Measurements from ENCODE around the gene PLXNA4. TPM values are rescaled to one million over a fixed set of nuclear protein-coding genes. Genes with fewer than 3 reads are reported as not detected.

PLXNA4 gene
- total and polyA plus RNA-seq, 2 donors = 1.6 to 6.5 TPM

DNA sequence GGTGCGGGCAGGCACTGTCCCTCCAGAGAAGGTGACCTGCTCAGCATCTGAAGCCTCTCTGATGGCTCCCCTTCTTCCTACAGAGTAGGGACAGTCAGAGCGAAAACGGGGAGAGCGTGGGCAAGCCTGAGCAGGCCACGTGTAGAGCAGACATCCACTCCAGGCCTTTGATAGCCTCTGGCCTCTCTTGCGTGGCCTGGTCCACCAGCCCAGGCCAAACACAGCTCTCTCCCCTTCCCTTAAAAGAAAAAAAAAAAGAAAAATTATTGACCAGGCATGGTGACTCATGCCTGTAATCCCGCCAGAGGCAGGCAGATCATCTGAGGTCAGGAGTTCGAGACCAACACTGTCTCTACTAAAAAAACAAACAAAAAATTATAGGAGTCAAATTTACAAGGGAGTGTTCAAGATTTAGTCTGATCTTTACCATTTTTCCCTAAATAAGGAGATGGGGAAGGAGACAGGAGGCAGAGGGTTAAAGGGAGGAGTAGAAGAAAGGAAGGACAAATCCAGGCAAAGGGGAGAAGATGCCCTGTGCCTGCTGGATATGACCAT, 84.8 kb downstream of the PLXNA4 start:
- H3K4me1 ChIP-seq (ENCODE audit: insufficient read depth) = no peaks in the 10 kb centered on the region
- no peak overlapping the region for H3K27ac ChIP-seq (ENCODE audit: low read depth)
- DNase-seq (ENCODE audit: extremely low spot score) = no peak
- WGBS = 83% methylated on average over 8 of the region's 8 CpGs
- no peak overlapping the region for H3K4me3 ChIP-seq (ENCODE audit: low read depth, low read length)
- no peaks in the 10 kb centered on the region for H3K36me3 ChIP-seq (ENCODE audit: insufficient read depth)

DNA sequence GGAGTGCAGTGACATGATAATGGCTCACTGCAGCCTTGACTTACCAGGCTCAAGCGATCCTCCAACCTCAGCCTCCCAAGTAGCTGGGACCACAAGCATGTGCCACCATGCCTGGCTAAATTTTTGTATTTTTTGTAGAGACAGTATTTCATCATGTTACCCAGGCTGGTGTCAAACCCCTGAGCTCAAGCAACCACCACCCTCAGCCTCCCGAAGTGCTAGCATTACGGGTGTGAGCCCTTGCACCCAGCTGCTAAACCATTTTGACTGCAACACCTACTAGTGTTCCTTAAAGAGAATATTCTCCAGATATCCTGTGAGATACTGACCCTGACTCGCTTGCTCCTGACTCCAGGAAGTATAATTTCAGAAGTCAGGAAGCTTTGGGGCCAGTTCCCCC, 85.8 kb downstream of the PLXNA4 start:
- Histone ChIP-seq H3K27ac (ENCODE audit: low read depth) (no peak overlapping the region), H3K4me1 (ENCODE audit: insufficient read depth) (no peaks in the 10 kb centered on the region), H3K4me3 (ENCODE audit: low read depth, low read length) (no peak overlapping the region), H3K36me3 (ENCODE audit: insufficient read depth) (no peaks in the 10 kb centered on the region)
- WGBS = 80% methylated on average over 4 of the region's 4 CpGs
- DNase-seq (ENCODE audit: extremely low spot score) = no peak

DNA sequence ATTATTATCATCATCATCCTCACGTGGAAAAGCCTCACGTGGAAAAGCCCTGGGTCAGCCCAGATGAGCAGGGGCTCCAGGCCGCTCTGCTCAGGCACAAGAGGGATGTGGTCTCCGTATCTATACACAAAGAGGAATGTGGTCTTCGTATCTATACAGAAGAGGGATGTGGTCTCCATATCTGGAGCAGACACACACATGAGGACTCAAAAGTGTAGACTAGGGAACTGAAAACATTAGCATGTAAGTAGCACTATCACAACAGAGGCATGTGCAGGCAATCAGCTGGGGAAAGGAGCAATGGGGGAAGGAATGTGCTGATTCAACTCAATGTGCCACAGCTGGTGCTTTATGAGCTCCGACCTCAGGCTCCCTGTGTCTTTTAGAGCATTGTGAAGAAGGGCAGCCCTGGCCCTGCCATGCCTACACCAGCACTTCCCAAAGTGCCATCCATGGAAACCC, 86.5 kb downstream of the PLXNA4 start:
- H3K4me3 ChIP-seq (ENCODE audit: low read depth, low read length) = no peak overlapping the region
- 87% methylated on average over 6 of the region's 6 CpGs for WGBS
- no peaks in the 10 kb centered on the region for H3K4me1 ChIP-seq (ENCODE audit: insufficient read depth)
- H3K36me3 ChIP-seq (ENCODE audit: insufficient read depth) = no peaks in the 10 kb centered on the region
- no peak for DNase-seq (ENCODE audit: extremely low spot score)
- H3K27ac ChIP-seq (ENCODE audit: low read depth) = no peak overlapping the region

DNA sequence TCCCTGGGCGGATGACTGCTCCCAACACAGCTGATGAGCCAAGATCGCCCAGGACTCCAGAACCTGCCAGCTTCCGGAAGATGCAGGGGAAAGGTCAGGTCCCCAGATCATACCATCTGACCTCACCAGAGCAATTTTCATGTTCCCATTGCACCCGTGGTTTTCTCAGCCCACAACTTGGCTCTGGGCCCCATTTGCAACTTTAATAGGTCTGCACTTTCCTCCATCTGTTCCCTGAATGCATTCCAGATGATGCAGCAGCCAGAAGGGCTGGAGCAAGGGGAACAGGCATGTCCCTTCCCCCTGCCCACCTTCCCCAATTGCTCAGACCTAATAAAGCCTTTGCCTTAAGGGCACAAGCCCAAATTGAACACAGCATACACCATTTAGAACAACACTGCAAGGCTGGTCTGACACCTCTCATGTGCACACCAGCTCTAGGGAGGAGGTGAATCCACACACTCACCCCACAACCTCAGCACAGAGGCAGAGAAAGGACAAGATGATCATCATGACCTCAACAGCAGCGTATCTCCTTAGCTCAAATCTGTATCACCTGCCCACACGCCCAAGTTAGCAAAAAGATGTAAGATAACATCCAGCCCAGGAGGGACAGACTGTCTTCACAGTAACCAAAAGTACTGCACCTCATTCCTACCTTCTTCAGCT, 87.5 kb downstream of the PLXNA4 start:
- H3K36me3 ChIP-seq (ENCODE audit: insufficient read depth) = no peaks in the 10 kb centered on the region
- H3K27ac ChIP-seq (ENCODE audit: low read depth) = no peak overlapping the region
- no peak for DNase-seq (ENCODE audit: extremely low spot score)
- H3K4me1 ChIP-seq (ENCODE audit: insufficient read depth) = no peaks in the 10 kb centered on the region
- WGBS = 77% methylated on average over 6 of the region's 6 CpGs
- no peak overlapping the region for H3K4me3 ChIP-seq (ENCODE audit: low read depth, low read length)

DNA sequence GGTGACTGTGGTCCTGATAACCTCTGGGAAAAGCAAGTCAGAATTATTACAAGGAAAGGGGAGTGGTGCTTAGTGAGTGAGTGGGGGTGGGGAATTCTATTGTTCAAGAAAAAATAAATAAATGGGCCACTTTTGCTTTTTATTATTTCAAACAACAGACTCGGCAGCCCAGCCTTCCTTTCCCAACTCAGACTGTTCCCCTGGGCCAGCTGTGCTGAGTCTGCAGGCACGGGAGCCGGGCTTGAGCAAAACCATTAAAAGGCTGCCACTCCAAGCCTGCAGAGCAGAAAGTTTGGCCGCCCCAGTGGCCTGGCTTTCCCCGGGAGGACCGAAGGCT, 90.0 kb downstream of the PLXNA4 start:
- DNase-seq (ENCODE audit: extremely low spot score) = no peak
- Histone ChIP-seq H3K4me1 (ENCODE audit: insufficient read depth) (no peaks in the 10 kb centered on the region), H3K27ac (ENCODE audit: low read depth) (no peak overlapping the region), H3K4me3 (ENCODE audit: low read depth, low read length) (no peak overlapping the region), H3K36me3 (ENCODE audit: insufficient read depth) (no peaks in the 10 kb centered on the region)
- WGBS = 28% methylated on average over 6 of the region's 6 CpGs

DNA sequence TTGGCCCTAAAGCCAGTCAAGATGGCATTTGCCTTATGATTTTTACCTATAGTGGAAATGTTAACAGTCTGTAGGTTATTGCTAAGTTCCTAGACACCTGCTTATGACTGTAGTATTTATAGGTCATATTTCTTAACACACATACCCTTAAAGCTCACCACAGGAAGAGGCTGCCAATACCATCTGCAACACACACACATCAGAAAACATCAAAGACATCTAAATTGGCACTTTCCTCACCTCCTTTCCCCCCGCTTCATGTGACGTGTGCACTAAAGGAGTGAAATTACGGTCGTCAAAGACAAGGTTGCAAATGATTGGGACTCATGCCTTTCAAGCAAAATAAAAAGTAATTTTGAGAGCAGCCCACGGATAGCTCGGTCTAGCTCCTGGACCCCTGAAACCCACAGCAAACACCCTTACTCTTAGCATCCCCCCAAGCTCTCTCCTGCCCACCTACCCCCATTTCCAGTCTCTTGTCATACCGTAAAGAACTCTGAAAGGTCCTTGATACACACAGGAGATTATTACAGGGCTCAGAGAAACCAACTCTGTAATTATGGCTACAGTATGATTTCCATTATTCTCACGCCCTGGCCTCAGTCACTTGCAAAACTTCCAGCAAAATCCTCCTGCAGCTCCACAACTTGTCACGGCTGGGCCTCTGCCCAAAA, 90.5 kb downstream of the PLXNA4 start:
- H3K27ac ChIP-seq (ENCODE audit: low read depth) = no peak overlapping the region
- DNase-seq (ENCODE audit: extremely low spot score) = no peak
- 79% methylated on average over 9 of the region's 9 CpGs for WGBS

DNA sequence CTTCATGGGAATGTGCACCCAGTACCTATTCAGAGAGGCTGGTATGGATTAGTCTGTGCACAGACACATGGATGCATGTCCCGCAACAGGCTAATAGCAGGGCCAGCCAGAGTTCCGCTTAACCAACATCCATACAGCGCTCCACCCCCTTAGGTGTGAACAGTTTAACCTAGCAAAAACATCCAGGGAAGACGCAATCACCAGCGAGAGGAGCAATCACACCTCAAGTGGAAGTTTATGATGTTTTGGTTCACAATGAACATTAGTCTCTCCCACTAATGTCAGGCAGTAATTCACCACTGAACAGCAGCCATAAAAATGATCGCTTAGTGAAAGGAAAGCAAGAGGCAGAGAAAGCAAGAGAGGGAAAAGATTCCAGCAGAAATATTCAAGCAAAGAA, 91.1 kb downstream of the PLXNA4 start:
- Histone ChIP-seq H3K27ac (ENCODE audit: low read depth) (no peak overlapping the region), H3K4me1 (ENCODE audit: insufficient read depth) (no peaks in the 10 kb centered on the region), H3K36me3 (ENCODE audit: insufficient read depth) (no peaks in the 10 kb centered on the region), H3K4me3 (ENCODE audit: low read depth, low read length) (no peak overlapping the region)
- WGBS = 74% methylated on average over 6 of the region's 6 CpGs
- DNase-seq (ENCODE audit: extremely low spot score) = no peak

More for the DNA sequence above, 90.5 kb downstream of the PLXNA4 start:
- no peaks in the 10 kb centered on the region for H3K4me1 ChIP-seq (ENCODE audit: insufficient read depth)
- no peak overlapping the region for H3K4me3 ChIP-seq (ENCODE audit: low read depth, low read length)
- no peaks in the 10 kb centered on the region for H3K36me3 ChIP-seq (ENCODE audit: insufficient read depth)

DNA sequence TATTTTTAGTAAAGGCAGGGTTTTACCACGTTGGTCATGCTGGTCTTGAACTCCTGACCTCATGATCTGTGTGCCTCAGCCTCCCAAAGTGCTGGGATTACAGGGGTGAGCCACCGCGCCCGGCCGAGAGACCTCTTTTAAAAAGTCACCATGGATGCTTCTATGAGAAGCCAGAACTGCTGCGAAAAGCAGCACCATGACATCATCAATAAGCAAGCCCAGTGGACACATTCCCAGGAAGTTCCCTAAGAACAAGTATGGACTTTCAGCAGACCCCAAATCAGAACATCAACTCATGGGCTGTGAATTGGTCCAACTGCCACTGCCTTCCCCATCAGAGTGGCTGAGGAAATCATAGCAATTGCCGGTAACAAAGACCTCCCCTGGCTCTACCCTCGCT, 93.4 kb downstream of the PLXNA4 start:
- WGBS = 95% methylated on average over 8 of the region's 8 CpGs
- Histone ChIP-seq H3K4me1 (ENCODE audit: insufficient read depth) (no peaks in the 10 kb centered on the region), H3K27ac (ENCODE audit: low read depth) (no peak overlapping the region), H3K4me3 (ENCODE audit: low read depth, low read length) (no peak overlapping the region), H3K36me3 (ENCODE audit: insufficient read depth) (no peaks in the 10 kb centered on the region)
- DNase-seq (ENCODE audit: extremely low spot score) = no peak

DNA sequence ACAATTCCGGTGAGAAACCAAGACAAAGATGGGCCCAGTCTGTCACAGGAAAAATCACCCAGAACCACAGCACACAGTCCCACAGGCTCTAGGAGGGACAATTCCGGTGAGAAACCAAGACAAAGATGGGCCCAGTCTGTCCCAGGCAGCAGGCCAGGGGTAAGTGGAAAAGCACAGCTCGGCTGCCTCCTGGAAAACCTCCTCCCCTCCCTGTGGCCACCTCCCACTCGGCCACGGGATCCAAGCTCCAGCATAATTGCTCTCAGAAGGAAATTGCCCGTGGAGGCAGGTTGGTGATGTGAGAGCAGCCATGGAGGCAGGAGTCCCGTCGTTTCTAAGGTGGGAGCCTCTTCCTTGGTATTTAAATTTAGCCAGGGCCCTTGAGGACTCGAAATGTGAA, 95.7 kb downstream of the PLXNA4 start:
- Histone ChIP-seq H3K36me3 (ENCODE audit: insufficient read depth) (no peaks in the 10 kb centered on the region), H3K4me1 (ENCODE audit: insufficient read depth) (no peaks in the 10 kb centered on the region), H3K4me3 (ENCODE audit: low read depth, low read length) (no peak overlapping the region), H3K27ac (ENCODE audit: low read depth) (no peak overlapping the region)
- DNase-seq (ENCODE audit: extremely low spot score) = no peak
- WGBS = 68% methylated on average over 9 of the region's 9 CpGs

DNA sequence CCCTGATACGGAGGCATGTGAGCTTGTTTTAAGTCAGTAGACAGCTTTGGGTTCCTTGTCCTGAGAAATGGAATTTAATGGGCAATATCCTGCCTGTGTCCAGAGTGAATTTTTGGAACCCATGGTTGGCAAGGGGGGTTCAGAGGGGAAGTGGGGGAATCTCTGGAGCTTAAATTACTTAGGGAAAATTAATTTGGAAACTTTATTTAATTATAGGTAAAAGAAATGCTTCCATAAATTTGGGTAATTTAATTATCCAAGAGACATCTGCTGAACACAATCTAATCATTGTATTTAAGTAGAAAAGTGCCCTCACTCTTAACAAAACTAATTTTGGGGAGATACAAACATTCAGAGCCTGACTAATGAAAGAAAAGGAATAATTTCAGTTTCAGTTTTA, 99.7 kb downstream of the PLXNA4 start:
- no peak overlapping the region for H3K4me3 ChIP-seq (ENCODE audit: low read depth, low read length)
- no peak overlapping the region for H3K27ac ChIP-seq (ENCODE audit: low read depth)
- no peaks in the 10 kb centered on the region for H3K36me3 ChIP-seq (ENCODE audit: insufficient read depth)
- DNase-seq (ENCODE audit: extremely low spot score) = no peak
- WGBS = 83% methylated on average over 1 of the region's 1 CpG
- H3K4me1 ChIP-seq (ENCODE audit: insufficient read depth) = no peaks in the 10 kb centered on the region

DNA sequence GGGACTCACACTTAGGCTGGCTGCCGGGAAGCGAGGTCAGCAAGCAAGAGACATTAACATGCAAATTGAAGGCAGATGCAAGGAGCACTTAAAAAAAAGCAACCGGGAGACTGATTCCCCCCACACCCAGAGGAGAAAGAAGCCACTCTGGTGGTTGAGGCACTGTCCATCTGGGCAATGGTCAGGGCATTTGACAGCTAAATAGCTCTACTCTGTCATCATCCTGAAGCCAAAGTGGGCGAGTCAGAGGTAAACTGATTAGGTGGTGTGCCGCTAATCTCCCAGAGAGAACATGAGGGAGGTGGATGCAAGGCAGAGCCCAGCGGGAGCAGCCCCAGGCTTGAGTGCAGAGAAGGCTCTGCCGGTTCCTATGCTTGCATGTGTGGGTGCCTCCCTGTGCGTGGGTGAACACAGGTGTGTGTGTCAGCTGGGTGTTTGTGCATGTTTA, 100.6 kb downstream of the PLXNA4 start:
- WGBS = 67% methylated on average over 8 of the region's 8 CpGs
- DNase-seq (ENCODE audit: extremely low spot score) = peak; percentile 26

DNA sequence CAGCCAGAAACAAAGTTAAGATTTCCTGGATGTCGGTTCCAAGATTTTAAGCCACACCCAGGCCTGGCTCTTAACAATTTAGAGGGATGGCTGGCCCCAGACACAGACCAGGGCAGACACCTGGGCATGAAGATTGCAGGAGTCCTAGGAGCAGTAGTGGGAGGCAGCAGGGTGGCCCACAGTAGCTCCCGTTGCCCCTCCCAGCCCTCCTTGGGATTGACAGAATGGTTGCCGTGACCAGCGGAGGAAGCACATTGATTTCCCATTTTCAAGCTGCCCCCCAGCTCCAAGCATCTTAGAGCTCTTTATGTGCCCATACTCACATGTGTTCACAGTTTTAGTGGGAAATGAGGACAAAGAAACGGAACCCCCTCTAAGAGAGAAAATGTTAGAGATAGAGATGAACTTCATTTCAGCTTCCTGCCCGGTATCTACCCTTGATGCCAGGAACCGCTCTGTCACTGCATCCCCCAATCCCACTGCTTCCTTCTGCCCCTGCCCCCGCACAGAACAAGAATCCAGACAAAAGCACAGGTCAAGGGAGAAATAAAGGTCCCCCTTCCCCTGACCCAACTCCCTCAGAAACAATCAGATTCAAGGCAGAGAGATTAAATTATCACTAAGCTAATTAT, 101.1 kb downstream of the PLXNA4 start:
- Histone ChIP-seq H3K4me3 (ENCODE audit: low read depth, low read length) (no peak overlapping the region), H3K36me3 (ENCODE audit: insufficient read depth) (no peaks in the 10 kb centered on the region), H3K4me1 (ENCODE audit: insufficient read depth) (no peaks in the 10 kb centered on the region), H3K27ac (ENCODE audit: low read depth) (no peak overlapping the region)
- WGBS = 53% methylated on average over 8 of the region's 8 CpGs
- no peak for DNase-seq (ENCODE audit: extremely low spot score)

More for the DNA sequence above, 100.6 kb downstream of the PLXNA4 start:
- no peaks in the 10 kb centered on the region for H3K36me3 ChIP-seq (ENCODE audit: insufficient read depth)
- no peak overlapping the region for H3K27ac ChIP-seq (ENCODE audit: low read depth)
- H3K4me3 ChIP-seq (ENCODE audit: low read depth, low read length) = no peak overlapping the region
- H3K4me1 ChIP-seq (ENCODE audit: insufficient read depth) = no peaks in the 10 kb centered on the region

DNA sequence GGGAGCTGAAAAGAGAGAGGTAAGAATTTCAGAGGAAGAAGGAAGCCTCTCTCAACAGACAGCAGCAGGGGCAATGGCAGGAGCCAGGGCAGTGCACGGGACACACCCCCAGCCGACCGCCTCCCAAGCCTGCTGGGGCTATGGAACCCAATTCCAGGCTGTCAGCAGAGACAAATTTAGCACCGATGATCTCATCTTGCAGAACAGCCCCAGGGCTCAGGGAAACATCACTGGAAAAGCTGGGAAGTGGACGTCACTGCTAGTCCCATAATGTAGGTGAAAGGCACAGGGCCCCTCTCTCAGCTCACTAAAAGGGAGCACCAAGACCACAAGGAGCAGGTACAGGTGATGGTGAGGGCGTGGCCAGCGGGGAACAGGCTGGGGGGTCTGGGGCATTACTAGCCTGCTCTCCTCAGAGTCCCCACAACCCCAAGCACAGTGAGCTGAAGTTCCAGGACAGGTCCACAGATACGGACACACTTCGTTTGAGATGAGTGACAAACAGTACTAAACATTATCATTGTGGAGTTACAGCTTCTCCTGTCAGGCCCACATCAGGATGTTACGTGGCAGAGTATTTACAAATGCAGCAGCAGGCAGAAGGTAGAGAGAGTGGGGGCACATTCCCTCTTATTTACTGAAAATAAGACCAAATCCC, 103.7 kb downstream of the PLXNA4 start:
- no peak overlapping the region for H3K4me3 ChIP-seq (ENCODE audit: low read depth, low read length)
- WGBS = 51% methylated on average over 10 of the region's 10 CpGs
- H3K4me1 ChIP-seq (ENCODE audit: insufficient read depth) = no peaks in the 10 kb centered on the region
- no peak overlapping the region for H3K27ac ChIP-seq (ENCODE audit: low read depth)
- peak; percentile 31 for DNase-seq (ENCODE audit: extremely low spot score)
- H3K36me3 ChIP-seq (ENCODE audit: insufficient read depth) = no peaks in the 10 kb centered on the region

Data from urinary bladder (tissue), 4 donors.